IMR-90 (cell line): ENCODE data around the gene DRAXIN. TPM values are rescaled to one million over a fixed set of nuclear protein-coding genes. Genes with fewer than 3 reads are reported as not detected.

Source experiments
- ATAC-seq: fragments of 200-7000 bp; cut with Tn5 transposase; 2 replicates; pipeline ENCODE4 v1.9.1; 2020; ENCODE audit warnings: low read depth, mild to moderate bottlenecking, moderate library complexity
- Bru-seq: library from RNA; stranded (reverse); fragments of 400-500 nt; gene quantifications from one replicate; lab custom pipeline; 2021; lab: Mats Ljungman, UMichigan
- BruChase-seq, 2 experiments: library from RNA; stranded (reverse); fragments of 400-500 nt; gene quantifications; one replicate each; lab custom pipeline; 2021; lab: Mats Ljungman, UMichigan
- BruUV-seq: library from RNA; stranded (reverse); fragments of 400-500 nt; replicated peaks from 2 replicates; lab custom pipeline; 2021; lab: Mats Ljungman, UMichigan
- CTCF ChIA-PET: fragments of 300-600 bp; formaldehyde crosslinking; extraction: SDS; loops from one replicate; lab custom pipeline; 2021; ENCODE audit warnings: antibody characterized with exemption; lab: Yijun Ruan, JAX
- POLR2A ChIA-PET: fragments of 300-600 bp; sonication (Branson Sonifier 250); formaldehyde crosslinking; loops from one replicate; lab custom pipeline; 2022; ENCODE audit warnings: antibody characterized with exemption; ENCODE audit not compliant: unreplicated experiment; lab: Charles Lee
- DNase-seq: peaks from one replicate; pipeline ENCODE4 v3.0.0; 2013
- H2AFZ ChIP-seq: replicated peaks from 2 replicates; pipeline ENCODE3; 2013; ENCODE audit warnings: low read length, mild to moderate bottlenecking; ENCODE audit not compliant: poor library complexity
- H2AK5ac ChIP-seq: 2 replicates; pipeline ENCODE4 v1.6.1; 2013; ENCODE audit warnings: low read depth, low read length, inconsistent platforms
- H2AK9ac ChIP-seq: replicated peaks from 2 replicates; pipeline ENCODE3; 2013; ENCODE audit warnings: mild to moderate bottlenecking, low read depth, low read length, moderate library complexity; ENCODE audit not compliant: poor library complexity
- H2BK120ac ChIP-seq: 2 replicates; pipeline ENCODE4 v1.6.1; 2013; ENCODE audit warnings: low read depth, low read length, inconsistent platforms
- H2BK15ac ChIP-seq: 3 replicates; pipeline ENCODE4 v1.6.1; 2013; ENCODE audit warnings: low read depth, low read length, inconsistent platforms
- H2BK20ac ChIP-seq: 2 replicates; pipeline ENCODE4 v1.6.1; 2013; ENCODE audit warnings: low read depth, mild to moderate bottlenecking, inconsistent platforms, low read length, moderate library complexity
- H2BK5ac ChIP-seq: 2 replicates; pipeline ENCODE4 v1.6.1; 2013; ENCODE audit warnings: mild to moderate bottlenecking, low read depth, low read length, inconsistent platforms; ENCODE audit not compliant: poor library complexity, severe bottlenecking
- H3K14ac ChIP-seq: replicated peaks from 2 replicates; pipeline ENCODE4 v1.6.1; 2013; ENCODE audit warnings: low read depth, low read length, inconsistent platforms
- H3K18ac ChIP-seq: 2 replicates; pipeline ENCODE4 v1.6.1; 2013; ENCODE audit warnings: low read depth, low read length, control low read depth
- H3K23ac ChIP-seq: 2 replicates; pipeline ENCODE4 v1.6.1; 2013; ENCODE audit warnings: low read depth, low read length, inconsistent platforms
- H3K27ac ChIP-seq: 2 replicates; pipeline ENCODE4 v1.5.1; 2013; ENCODE audit warnings: mild to moderate bottlenecking, control low read depth, low read length; ENCODE audit not compliant: insufficient read depth
- H3K27me3 ChIP-seq: 2 replicates; pipeline ENCODE4 v1.6.1; 2013; ENCODE audit warnings: low read length; ENCODE audit not compliant: control insufficient read depth, insufficient read depth
- H3K36me3 ChIP-seq: 2 replicates; pipeline ENCODE4 v1.6.1; 2013; ENCODE audit warnings: low read length, mixed read lengths; ENCODE audit not compliant: control insufficient read depth, insufficient read depth
- H3K4ac ChIP-seq: 2 replicates; pipeline ENCODE4 v1.6.1; 2013; ENCODE audit warnings: low read depth, low read length, inconsistent platforms
- H3K4me1 ChIP-seq: 2 replicates; pipeline ENCODE4 v1.6.1; 2013; ENCODE audit warnings: low read length, mixed read lengths; ENCODE audit not compliant: control insufficient read depth, insufficient read depth
- H3K4me2 ChIP-seq: 2 replicates; pipeline ENCODE4 v1.6.1; 2013; ENCODE audit warnings: low read depth, mild to moderate bottlenecking, control low read depth, low read length, moderate library complexity
- H3K4me3 ChIP-seq: 2 replicates; pipeline ENCODE4 v1.5.1; 2013; ENCODE audit warnings: low read depth, mild to moderate bottlenecking, control low read depth, low read length, moderate library complexity; ENCODE audit not compliant: insufficient read depth
- H3K56ac ChIP-seq: 2 replicates; pipeline ENCODE4 v1.6.1; 2013; ENCODE audit warnings: low read length, inconsistent platforms; ENCODE audit not compliant: insufficient read depth; ENCODE audit errors: extremely low read depth
- H3K79me1 ChIP-seq, 2 experiments: 2 replicates each; pipeline ENCODE4 v1.6.1; 2013; ENCODE audit warnings: low read length in 2 of 2, inconsistent platforms in 1 of 2, low read depth in 1 of 2
- H3K9ac ChIP-seq: 2 replicates; pipeline ENCODE4 v1.6.1; 2013; ENCODE audit warnings: low read depth, low read length, control low read depth
- H3K9me1 ChIP-seq: 2 replicates; pipeline ENCODE4 v1.6.1; 2013; ENCODE audit warnings: low read length, inconsistent platforms; ENCODE audit not compliant: insufficient read depth
- H3K9me3 ChIP-seq: 2 replicates; pipeline ENCODE4 v1.6.1; 2013; ENCODE audit warnings: low read length; ENCODE audit not compliant: control insufficient read depth, insufficient read depth
- H4K20me1 ChIP-seq: 2 replicates; pipeline ENCODE4 v1.6.1; 2013; ENCODE audit warnings: low read length, inconsistent platforms; ENCODE audit not compliant: insufficient read depth
- H4K5ac ChIP-seq: 2 replicates; pipeline ENCODE4 v1.6.1; 2013; ENCODE audit warnings: mild to moderate bottlenecking, low read depth, low read length, control low read depth
- H4K8ac ChIP-seq, 2 experiments: 2 replicates each; pipeline ENCODE4 v1.6.1; 2013; ENCODE audit warnings: low read depth in 2 of 2, low read length in 2 of 2, control low read depth in 1 of 2, inconsistent platforms in 1 of 2
- H4K91ac ChIP-seq: 2 replicates; pipeline ENCODE4 v1.6.1; 2013; ENCODE audit warnings: low read depth, low read length, inconsistent platforms; ENCODE audit not compliant: insufficient read depth
- CEBPB ChIP-seq: IDR thresholded peaks from 2 replicates; pipeline ENCODE4 v1.6.1; 2012; ENCODE audit warnings: low read depth, low read length, improper control_type of control experiment
- CHD1 ChIP-seq: IDR thresholded peaks from 2 replicates; pipeline ENCODE4 v1.6.1; 2012; ENCODE audit warnings: low read depth, low read length, improper control_type of control experiment
- CTCF ChIP-seq: conservative IDR thresholded peaks from 2 replicates; pipeline ENCODE4 v1.5.1; 2012; ENCODE audit warnings: mild to moderate bottlenecking, low read depth, low read length, improper control_type of control experiment
- MAZ ChIP-seq: IDR thresholded peaks from 2 replicates; pipeline ENCODE4 v1.6.1; 2012; ENCODE audit warnings: low read depth, mild to moderate bottlenecking, low read length, improper control_type of control experiment, moderate library complexity, borderline replicate concordance
- RCOR1 ChIP-seq: IDR thresholded peaks from 2 replicates; pipeline ENCODE4 v1.6.1; 2012; ENCODE audit warnings: mild to moderate bottlenecking, low read length, improper control_type of control experiment; ENCODE audit not compliant: insufficient replicate concordance
- WGBS, 2 experiments: methylation state at CpG; one replicate each; pipeline versions ENCODE4 v1.1.5 to v1.1.7; 2013; ENCODE audit warnings: missing lambda C conversion rate in 2 of 2; ENCODE audit not compliant: insufficient read length in 1 of 2; ENCODE audit errors: extremely low coverage in 2 of 2; 5-methylcytosine and 5-hydroxymethylcytosine counted together
- dilution Hi-C: fragments of 300-500 bp; cut with HindIII; formaldehyde crosslinking; loops from one replicate; pipeline ENCODE4 v1.14.3; 2018; ENCODE audit warnings: low sequenced_read_pairs; ENCODE audit not compliant: unreplicated experiment
- in situ Hi-C: fragments of 300-500 bp; cut with MboI; formaldehyde crosslinking; loops from 3 replicates; pipeline ENCODE4 v1.14.3; 2019; ENCODE audit warnings: low sequenced_read_pairs, inconsistent platforms, mixed read lengths
- intact Hi-C: fragments of 100-400 bp; cut with micrococcal nuclease; formaldehyde crosslinking; loops from 2 replicates; pipeline ENCODE4 v1.10.0; 2022
- long read RNA-seq: library from polyadenylated mRNA; unstranded; transcript quantifications from one replicate; pipeline ENCODE4 v2.0.0, GENCODE V29; 2021; ENCODE audit not compliant: unreplicated experiment
- polyA plus RNA-seq, 3 experiments: library from polyadenylated mRNA; depleted of rRNA; stranded (reverse); fragments of >200 nt; gene quantifications; 2 replicates each; pipeline ENCODE4 v1.2.3, GENCODE V29; 2012; ENCODE audit warnings: low replicate concordance in 1 of 3
- total RNA-seq: library from RNA; depleted of rRNA; stranded (reverse); fragments of >200 nt; gene quantifications from 2 replicates; pipeline ENCODE4 v1.2.3, GENCODE V29; 2012; rRNA removed

DRAXIN gene
- total RNA-seq (under 0.01 TPM in 2 replicates), polyA plus RNA-seq (2012; rRNA removed) (0.01 and 0.02 TPM in 2 replicates), Bru-seq, nascent RNA (not detected), BruChase-seq, experiment 1, labeled RNA remaining after a 6-hour chase (percentile 0 among the genes with signal in this experiment), BruChase-seq, experiment 2, labeled RNA remaining after a 2-hour chase (not detected)
- 0.02 TPM in 1 of 2 replicates, not detected in the other for polyA plus RNA-seq (2012; cell fraction: cytosol; rRNA removed)
- 0.01 TPM in 1 of 2 replicates, not detected in the other for polyA plus RNA-seq (2012; cell fraction: nucleus; rRNA removed; ENCODE audit: low replicate concordance)
- long read RNA-seq = 0 reads

GRCh38 chr1:11691302-11691914, at the start of gene DRAXIN:
Gene DRAXIN, plus strand, starts transcription at chr1:11691710. Its CDS starts 14,549 bp downstream, at chr1:11706259.
- no peaks in the 10 kb centered on the region for H3K79me1 ChIP-seq
- H4K20me1 ChIP-seq = no peaks in the 10 kb centered on the region
- H2BK5ac ChIP-seq = no peak within 1 kb of the TSS
- H2BK20ac ChIP-seq = no peak within 1 kb of the TSS
- ChIA-PET POLR2A (no interaction called here), CTCF (no interaction called here)
- dilution Hi-C loops (no loop called here), intact Hi-C loops (no loop called here), in situ Hi-C loops (no loop called here)
- H2BK120ac ChIP-seq = no peak within 1 kb of the TSS
- no peak within 1 kb of the TSS for H2AFZ ChIP-seq
- DNase-seq (no peak), ATAC-seq (peak; percentile 41)
- H3K4me2 ChIP-seq = no peak within 1 kb of the TSS; the same call in 1 of the 2 replicates
- no peak within 1 kb of the TSS for H3K56ac ChIP-seq
- H3K23ac ChIP-seq = no peak within 1 kb of the TSS
- peaks cover 53% of the 10 kb centered on the region for H3K27me3 ChIP-seq
- peak within 1 kb of the TSS; percentile 16 for H2AK9ac ChIP-seq
- H3K18ac ChIP-seq = no peak within 1 kb of the TSS
- no peak within 1 kb of the TSS for H2AK5ac ChIP-seq
- no peak within 1 kb of the TSS for H3K4me3 ChIP-seq
- WGBS, 2 experiments = 1% methylated on average over 20 of the region's 78 CpGs; no CpG with 5 or more reads in 1 of the 2 experiments
- H3K14ac ChIP-seq = no peak within 1 kb of the TSS
- 0 out of 2 replicates have a peak, but pooled peaks cover 4% of the 10 kb centered on the region for H3K9me1 ChIP-seq
- no peak within 1 kb of the TSS for H3K27ac ChIP-seq
- no peak within 1 kb of the TSS for H4K8ac ChIP-seq
- TF ChIP-seq MAZ = no peak
- TF ChIP-seq CTCF = no peak
- TF ChIP-seq CEBPB = no peak
- TF ChIP-seq RCOR1 = no peak
- TF ChIP-seq CHD1 = no peak
- no peaks in the 10 kb centered on the region for H3K36me3 ChIP-seq
- no peaks in the 10 kb centered on the region for H3K9me3 ChIP-seq
- no peak within 1 kb of the TSS for H4K5ac ChIP-seq
- BruUV-seq = no TSS peak
- no peak within 1 kb of the TSS for H3K4ac ChIP-seq
- H4K91ac ChIP-seq = no peak within 1 kb of the TSS
- H2BK15ac ChIP-seq = no peak within 1 kb of the TSS
- peaks cover 3% of the 10 kb centered on the region; the same call in 1 of the 2 replicates for H3K4me1 ChIP-seq
- no peak within 1 kb of the TSS for H3K9ac ChIP-seq
